Measurements from ENCODE around the gene SPON1.

The SPON1 gene

DNA sequence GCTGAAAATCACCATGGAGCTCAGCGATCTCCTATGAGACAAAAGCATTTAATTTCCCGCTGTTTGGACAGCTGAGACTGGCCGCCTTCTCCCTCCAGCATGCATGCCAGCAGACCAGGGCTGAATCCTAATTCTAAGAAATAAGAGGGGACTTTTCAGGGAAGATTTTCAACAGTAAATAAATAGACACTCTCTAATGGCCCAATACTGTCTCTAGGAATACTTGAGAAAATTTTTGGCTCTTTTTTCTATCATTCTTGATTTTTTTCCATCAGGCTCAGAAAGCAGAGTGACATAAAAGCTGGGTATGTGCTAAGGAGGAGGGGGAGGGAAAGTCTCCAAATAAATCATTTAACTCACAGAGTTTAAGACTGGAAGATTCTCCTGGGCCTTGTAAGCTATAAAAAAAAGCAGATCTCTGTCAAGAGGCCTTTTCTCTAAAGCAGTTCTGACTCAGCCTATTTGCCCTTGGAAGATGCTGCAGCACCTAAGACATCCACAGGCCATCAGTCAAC lies 17.6 kb upstream of the SPON1 start:
- peak; percentile 56 for DNase-seq (ENCODE audit: low read depth)

GRCh38 chr11:13947379-13947778 lies 15.1 kb upstream of the SPON1 start:
- DNase-seq (ENCODE audit: low read depth): no peak

- peak; percentile 52 for DNase-seq (ENCODE audit: low read depth)
Measured at GRCh38 chr11:13949876-13950275, 12.6 kb upstream of the SPON1 start.

GRCh38 chr11:13952221-13952620 lies 10.3 kb upstream of the SPON1 start:
- no peak for DNase-seq (ENCODE audit: low read depth)

GRCh38 chr11:13952668-13953067 lies 9.9 kb upstream of the SPON1 start:
- DNase-seq (ENCODE audit: low read depth): no peak

DNA sequence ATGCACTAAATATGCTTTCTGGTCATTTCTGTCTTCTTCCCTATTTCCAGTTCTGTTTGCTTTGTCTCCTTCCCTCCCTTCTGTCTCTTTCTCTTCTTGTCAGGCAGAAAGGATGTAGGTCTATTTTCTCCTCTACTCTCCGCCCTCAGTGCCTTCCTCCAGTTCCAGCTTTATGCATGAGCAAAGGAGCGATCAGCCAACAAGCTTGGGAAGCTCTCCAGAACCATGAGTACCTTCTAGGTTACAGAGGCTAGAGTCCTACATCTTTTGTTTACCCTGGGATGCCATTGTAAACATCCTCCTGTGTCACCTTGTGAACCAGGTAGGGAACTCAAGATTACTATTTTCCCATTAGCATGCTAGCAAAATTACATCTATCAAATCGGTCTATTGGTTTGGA lies 7.9 kb upstream of the SPON1 start:
- no peak for DNase-seq (ENCODE audit: low read depth)

- peak; percentile 53 for DNase-seq (ENCODE audit: low read depth)
Measured at GRCh38 chr11:13955971-13956421, 6.5 kb upstream of the SPON1 start.

DNA sequence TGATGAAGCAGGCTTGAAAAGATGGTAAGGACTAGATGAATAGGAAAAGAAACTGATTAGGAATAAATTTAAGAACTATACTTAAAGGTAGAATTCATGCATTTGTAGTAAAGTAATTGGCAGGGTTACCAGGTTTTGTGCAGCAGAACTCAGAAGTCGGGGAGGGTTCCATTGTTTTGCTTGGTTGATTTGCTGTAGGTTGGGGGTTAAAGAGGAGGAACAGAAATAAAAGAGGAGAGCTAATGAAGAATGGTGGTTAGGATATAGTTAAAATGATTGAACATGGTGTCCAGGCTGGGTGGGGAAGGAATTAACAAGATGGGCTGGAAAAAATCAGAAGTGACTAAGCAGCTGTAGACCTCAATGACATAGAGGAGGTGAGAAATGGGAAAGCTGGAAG lies 5.5 kb upstream of the SPON1 start:
- no peak for DNase-seq (ENCODE audit: low read depth)

DNA sequence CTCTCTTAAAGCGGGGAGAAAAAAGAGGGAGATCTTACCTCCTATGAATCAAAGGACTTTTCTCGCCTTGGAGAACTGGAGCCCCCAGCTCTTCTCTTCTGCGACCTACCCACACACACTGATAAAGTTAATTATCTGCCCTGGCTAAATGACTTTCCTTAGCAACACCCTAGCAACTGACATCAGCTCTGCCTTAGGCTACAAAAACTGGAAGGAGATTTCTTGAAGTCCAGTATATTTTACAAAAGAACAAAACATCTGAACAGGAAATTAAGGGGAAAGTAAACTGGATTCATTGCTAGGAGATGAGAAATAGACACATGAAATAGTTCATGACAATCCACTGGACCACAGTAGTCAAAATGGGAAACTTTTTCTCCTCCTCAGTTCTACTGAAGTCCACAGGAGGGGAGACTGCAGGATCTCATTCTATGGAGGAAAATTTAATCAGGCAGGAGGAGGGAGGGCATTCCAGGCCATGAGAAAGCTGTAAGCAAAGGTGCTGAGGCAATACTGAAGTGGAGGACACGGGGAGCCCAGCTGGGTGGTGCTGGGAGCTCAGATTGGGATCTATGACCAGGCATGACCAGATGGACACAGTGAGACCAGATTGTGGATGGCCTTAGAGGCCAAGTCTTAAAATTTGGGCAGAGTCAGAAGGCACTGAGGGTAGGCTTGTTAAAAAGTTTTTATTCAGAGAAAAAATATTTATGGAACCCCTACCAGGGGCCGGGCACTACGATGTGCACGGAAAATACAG lies 3.7 kb upstream of the SPON1 start:
- DNase-seq (ENCODE audit: low read depth): no peak

DNA sequence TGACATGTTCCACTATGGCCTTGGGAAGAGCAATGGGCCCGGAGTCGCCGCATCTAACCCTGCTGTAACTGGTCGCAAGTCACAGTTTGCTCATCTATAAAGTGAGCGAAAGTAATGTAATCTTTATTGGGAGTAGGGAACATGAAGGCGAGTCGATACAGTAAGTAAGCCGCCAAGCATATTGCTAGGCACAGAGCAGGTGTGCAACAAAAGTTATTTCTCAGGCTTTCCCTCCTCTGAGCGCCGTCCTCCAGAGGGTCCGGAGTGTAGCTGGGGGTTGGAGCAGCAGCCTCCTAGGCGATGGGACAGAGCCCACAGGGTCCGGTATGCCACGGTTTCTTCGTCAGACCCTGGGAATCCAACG lies 343 bp upstream of the SPON1 start:
- DNase-seq (ENCODE audit: low read depth): no peak

DNA sequence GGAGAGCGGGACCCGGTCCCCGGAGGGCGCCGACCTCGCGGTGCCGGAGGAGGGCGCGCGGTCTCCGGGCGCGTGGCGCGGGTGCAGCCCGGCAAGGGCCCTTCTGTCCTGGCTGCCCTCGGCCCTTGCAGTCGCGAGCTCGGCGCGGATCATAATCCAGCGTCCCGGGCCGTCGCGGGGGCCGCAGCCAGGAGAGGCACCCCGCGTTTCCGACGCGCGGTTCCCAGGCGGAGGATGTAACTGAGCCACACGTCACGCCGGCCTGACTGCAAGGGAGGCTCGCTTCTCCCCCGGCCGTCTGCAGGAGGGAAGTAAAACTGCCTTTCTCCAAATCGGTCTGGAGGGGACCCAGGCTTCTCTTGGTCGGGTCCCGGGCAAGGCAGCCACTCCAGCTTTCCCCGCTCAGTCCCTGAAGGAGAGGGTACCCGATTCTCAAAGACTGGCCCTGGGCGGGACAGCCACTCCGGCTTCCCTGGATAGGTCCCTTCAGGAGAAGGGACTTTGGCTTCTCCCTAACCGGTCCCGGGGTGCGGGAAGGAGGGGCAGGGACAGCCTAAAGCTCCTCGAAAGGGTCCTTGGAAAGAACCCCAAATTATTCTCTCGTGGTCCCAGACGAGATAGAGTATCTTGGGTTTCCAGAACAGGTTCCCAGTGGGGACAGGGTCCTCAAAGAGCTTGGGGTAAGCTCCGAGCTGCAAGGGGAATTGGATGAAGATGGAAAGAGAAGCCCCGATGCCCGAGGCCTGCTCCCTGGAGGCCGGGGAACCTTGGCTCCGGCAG lies 836 bp downstream of the SPON1 start:
- DNase-seq (ENCODE audit: low read depth): no peak

DNA sequence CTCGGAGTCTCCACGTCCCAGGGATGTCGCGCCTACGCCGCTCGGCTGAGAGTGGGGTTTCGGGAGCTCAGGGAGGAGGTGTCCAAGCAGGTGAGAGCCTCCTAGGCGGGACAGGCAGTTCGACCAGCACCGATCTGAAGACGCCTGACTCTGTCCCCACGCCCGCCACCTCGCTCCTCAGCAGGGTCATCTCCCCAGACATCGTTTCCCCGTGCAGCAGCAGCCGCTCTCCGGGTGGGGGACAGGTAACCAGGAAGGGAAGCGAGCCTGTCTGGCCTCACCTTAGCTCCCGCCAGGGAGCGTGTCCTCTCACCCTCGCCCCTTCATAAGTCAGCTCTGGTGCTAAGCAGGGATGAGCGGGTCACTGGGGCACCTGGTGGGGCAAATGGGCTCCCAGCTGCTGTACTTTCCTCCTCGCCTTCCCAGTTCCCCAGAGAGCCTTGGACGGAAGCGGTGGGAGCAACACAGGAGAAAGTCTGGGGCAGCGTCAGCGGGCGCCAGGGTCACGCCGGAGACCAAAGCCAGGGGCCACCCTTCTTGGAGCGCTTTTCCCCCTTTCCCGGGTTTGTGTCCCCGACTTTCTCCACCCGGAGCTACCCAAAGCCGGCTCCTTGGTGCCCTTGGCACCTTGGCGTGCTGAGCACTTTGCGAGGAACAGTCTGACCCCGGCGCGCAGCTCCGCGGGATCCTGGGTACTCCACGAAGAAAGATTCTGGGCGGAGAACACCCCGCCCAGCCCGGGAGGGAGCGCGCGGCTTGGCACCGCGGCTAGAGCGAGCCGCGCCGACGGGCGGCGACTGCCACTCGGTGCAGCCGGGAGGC lies 1.6 kb downstream of the SPON1 start:
- no peak for DNase-seq (ENCODE audit: low read depth)

DNA sequence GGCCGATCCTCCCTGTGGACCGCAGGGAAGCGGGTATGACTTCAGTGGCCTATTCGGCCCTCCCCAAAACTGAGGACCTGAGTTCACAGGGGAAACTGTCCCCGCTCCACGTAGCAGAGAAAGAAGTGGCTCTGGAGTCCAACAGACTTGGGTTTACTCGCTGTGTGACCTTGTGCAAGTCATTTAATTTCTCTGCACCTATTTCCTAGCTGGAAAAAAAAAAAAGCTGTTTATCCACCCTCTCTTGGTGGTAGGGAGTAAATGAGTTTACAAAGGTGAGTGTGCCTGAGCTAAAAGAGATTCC lies 2.2 kb downstream of the SPON1 start:
- DNase-seq (ENCODE audit: low read depth): no peak

GRCh38 chr11:13965337-13965736 lies 2.8 kb downstream of the SPON1 start:
- no peak for DNase-seq (ENCODE audit: low read depth)

DNA sequence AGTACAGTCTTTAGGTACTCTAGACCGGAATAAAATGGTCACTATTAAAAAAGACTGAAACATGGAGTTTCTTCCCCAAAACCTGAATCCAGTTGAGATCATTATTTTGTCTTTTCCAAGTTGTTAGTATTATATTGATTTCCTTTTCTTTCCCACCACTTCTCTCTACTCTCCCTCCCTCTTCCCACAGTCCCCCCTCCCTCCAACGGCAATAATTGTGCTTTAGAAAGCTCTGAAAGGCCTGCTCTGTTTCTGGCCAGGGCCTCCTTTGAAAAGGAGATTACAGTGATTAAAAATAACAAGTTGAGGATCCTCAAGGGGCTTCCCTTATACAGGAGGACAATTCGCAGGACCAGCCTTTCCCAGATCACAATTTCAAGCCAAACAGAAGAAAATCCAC lies 3.5 kb downstream of the SPON1 start:
- DNase-seq (ENCODE audit: low read depth): no peak

DNA sequence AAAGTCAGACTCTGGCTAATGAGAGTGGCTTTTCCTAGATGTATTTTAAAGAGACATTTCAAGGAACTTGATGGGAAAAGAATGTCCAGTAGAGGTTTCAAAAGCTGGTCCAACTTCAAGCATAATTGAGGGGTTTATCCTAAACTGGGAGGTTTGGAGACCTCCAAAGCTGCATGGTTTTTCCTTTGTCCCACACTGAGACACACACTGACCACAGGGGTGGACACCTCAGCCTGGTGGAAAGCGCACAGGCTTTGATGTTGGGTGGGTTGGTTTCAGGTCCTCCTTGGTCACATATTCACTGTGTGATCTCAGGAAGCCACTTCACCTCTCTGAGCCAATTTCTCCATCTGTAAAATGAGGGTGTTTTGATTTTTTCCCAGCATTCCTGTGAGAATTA lies 4.0 kb downstream of the SPON1 start:
- no peak for DNase-seq (ENCODE audit: low read depth)

GRCh38 chr11:13970986-13971385 lies 8.5 kb downstream of the SPON1 start:
- peak; percentile 25 for DNase-seq (ENCODE audit: low read depth)

DNA sequence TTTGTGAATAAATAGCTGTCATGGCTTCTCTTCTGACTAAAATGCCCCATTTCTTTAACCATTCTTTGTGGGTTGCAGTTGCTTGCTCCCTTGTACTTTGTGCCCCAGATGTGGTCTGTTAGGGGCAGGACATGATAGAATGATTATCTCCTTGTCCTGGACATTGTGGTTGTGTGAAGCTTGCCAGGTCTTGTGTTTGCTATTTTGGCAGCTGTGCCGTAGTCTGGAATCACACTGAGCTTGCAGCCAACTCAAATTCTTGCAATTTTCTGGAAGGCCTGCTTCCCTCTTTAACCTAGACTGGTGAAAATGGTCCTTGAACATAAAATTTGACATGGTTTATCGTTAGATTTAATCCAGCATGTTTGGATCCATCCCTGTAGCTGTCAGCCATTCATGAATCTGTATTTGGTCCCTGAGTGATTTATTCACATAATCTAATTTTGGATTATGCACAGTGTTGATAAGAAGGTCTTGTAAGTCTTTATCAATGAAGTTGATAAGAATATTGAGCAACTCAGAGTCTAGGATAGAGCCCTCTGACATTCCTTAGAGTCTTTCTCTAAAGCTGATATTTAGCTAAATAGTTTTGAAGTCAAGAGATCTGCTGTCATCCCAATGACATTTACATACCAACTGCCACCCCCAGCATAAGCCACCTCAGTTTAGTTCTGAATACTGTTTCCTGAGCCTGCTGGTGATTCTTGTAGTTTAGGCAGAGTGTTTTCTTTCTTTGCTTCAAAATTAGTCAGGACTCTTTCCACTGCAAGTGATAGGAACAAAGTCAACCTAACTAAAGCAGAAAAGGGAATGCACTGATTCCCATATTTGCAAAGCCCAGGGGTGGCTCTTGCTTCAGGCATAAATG lies 9.8 kb downstream of the SPON1 start:
- peak; percentile 19 for DNase-seq (ENCODE audit: low read depth)

DNA sequence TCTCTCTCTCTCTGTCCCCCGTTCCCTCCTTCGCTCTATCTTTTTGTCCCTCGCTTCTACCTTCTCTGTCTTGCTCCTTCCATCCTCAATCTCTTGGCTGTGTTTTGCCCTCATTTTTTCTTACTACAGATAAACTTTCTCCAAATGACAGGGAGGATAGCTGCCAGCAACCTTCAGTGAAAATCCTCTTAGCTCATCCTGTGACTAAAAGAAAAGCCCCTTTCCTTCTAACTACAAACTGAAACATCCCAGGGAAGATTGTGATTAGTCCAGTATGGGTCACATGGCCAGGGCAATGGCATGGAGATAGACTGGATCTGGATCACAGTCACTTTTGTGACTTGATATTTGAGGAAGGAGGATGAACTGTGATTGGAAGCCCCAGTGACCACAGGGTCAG lies 10.4 kb downstream of the SPON1 start:
- no peak for DNase-seq (ENCODE audit: low read depth)

DNA sequence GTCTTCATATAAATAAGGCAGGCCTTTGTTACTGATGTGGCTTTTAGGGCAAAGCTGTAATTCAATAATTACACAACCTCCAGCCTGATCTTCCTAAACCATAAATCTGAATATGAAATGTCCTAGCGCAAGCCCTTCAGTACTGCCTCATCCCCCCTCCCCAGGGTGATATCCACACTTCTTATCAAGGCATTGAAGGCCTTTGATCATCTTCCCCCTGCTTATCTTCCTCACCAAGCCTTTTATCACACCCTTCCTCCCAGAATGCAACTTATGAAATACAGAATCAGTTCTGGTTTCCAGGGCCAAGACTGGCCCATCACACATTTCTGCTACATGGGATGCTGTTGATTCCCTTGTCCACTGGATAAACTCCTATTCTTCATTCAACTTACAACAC lies 12.1 kb downstream of the SPON1 start:
- no peak for DNase-seq (ENCODE audit: low read depth)

DNA sequence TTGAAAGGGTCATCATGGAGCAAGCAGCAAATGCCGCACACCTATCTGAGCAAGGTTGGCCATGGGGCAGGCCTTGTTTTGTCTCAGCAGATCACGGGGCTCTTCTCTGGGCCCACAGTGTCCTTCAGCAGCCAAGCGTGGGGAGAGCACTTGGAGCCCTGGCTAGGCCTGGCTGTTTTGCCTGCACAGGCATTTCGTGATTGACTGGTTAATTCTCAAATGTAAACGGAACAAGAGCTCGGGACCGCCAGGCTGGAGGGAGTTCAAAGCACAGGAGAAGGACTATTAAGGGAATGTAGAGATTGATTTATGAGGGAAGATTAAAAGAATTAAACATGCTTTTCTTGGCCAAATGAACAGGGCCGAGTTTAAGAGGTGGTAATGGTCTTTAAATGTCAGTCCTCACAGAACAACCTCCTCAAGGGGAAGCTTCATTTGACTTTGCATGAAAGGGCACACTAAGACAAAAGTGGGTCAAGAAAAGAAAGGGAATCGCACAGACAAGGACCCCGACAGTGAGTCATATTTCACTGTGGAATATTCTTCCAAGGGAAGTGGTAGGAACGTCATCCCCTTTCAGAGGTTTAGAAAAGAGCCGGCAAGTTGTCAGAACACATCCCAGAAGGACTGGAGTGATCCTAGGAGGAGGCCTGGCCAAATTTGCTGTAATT lies 20.7 kb downstream of the SPON1 start:
- peak; percentile 21 for DNase-seq (ENCODE audit: low read depth)

All from amniotic epithelial cell (primary cell).